ENCODE measurements around the gene BLM.

DNA sequence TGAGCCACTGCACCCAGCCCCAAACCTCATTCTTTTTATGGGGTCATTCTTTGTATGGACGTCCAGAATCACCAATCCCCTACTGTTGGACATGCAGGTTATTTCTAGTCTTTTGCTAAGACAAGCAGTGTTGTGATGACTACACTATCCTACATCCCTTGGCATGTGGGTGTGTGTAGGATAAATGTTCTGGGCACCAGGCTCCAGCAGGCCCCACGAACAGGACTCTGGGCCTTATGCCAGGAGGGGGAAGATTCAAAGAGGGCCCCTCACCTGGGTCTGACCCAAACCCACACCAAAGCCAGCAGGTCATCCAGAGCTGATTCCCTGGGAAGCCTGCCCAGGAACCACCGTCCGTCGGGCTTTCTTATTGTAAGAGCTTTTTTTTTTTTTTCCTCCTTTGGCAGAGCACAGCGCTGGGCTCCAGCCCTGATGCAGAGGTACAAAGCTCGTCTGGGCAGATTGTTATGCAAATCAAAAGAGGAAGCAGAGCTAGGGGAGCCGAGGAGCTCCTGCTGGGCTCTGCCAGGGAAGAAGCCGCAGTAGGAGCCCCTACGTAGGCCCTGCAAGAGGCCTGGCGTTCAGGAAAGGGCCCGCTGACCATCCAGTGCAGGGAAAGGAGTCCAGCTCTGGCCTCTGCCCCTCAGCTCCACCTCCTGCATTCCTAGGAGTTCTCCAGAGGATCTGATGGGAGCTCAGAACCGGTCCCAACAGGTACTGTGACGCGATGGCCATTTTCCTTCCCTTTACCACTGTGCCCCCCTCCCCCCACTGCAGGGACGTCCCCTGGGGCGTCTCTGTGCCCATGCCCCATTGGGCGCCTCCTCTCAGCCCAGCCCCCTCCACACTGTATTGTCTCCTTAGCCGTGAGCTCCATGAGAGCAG is 122.3 kb downstream of the BLM start:
- peak in 1 of 4 donors; percentile 20 for TF ChIP-seq POLR2A (IDR thresholded peaks at IDR 0.05)
- TF ChIP-seq, protein P1, sequence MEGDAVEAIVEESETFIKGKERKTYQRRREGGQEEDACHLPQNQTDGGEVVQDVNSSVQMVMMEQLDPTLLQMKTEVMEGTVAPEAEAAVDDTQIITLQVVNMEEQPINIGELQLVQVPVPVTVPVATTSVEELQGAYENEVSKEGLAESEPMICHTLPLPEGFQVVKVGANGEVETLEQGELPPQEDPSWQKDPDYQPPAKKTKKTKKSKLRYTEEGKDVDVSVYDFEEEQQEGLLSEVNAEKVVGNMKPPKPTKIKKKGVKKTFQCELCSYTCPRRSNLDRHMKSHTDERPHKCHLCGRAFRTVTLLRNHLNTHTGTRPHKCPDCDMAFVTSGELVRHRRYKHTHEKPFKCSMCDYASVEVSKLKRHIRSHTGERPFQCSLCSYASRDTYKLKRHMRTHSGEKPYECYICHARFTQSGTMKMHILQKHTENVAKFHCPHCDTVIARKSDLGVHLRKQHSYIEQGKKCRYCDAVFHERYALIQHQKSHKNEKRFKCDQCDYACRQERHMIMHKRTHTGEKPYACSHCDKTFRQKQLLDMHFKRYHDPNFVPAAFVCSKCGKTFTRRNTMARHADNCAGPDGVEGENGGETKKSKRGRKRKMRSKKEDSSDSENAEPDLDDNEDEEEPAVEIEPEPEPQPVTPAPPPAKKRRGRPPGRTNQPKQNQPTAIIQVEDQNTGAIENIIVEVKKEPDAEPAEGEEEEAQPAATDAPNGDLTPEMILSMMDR (IDR thresholded peaks at IDR 0.05) = no peak
